ENCODE results near the gene SDR39U1. TPM values are rescaled to one million over a fixed set of nuclear protein-coding genes. Genes with fewer than 3 reads are reported as not detected.
A peak's percentile ranks its signal among the peaks of the same experiment; 100 is the strongest.

Gene SDR39U1
- total and polyA plus RNA-seq, 10 of the 15 experiments (the other 5 are each of a cell fraction or from before 2014, with no cell fraction given) = 14.0 to 89.3 (median 42.2) TPM

- TF ChIP-seq EZH2 (IDR thresholded peaks at IDR 0.05; ENCODE audit: borderline replicate concordance, control insufficient read depth, low read depth, low read length) = no peak
- TF ChIP-seq CTCF (IDR thresholded peaks at IDR 0.05 in 2 of 3, conservative IDR thresholded peaks at IDR 0.05 in 1 of 3; ENCODE audit: control insufficient read depth in 2 of 3, extremely low read depth in 1 of 3, insufficient read depth in 1 of 3, low read depth in 3 of 3, low read length in 3 of 3) = no peak
- no peak for TF ChIP-seq IRF3 (IDR thresholded peaks at IDR 0.05)
- peak; percentile 71; the same call in 1 of the 2 replicates for TF ChIP-seq PAX8 (IDR thresholded peaks at IDR 0.05)
- TF ChIP-seq SIN3A (IDR thresholded peaks at IDR 0.05; ENCODE audit: low read depth, low read length) = no peak
- TF ChIP-seq BRCA1 (IDR thresholded peaks at IDR 0.05; ENCODE audit: low read depth, low read length) = no peak
- TF ChIP-seq TCF7 (IDR thresholded peaks at IDR 0.05; ENCODE audit: borderline replicate concordance) = 0 out of 2 replicates have a peak, but pooled peaks have one; percentile 36
- no peak for TF ChIP-seq JUNB (IDR thresholded peaks at IDR 0.05)
- TF ChIP-seq TARDBP (IDR thresholded peaks at IDR 0.05; ENCODE audit: borderline replicate concordance) = no peak
- no peak for TF ChIP-seq NR2F1 (conservative IDR thresholded peaks at IDR 0.05)
- TF ChIP-seq EGR1 (IDR thresholded peaks at IDR 0.05; ENCODE audit: borderline replicate concordance in 1 of 2, low read depth in 2 of 2, low read length in 2 of 2) = no peak
- TF ChIP-seq SMAD1 (IDR thresholded peaks at IDR 0.05; ENCODE audit: low read depth, partially characterized antibody) = peak; percentile 61
- TF ChIP-seq CHD1 (IDR thresholded peaks at IDR 0.05; ENCODE audit: low read depth, low read length) = no peak
- TF ChIP-seq MTA3 (IDR thresholded peaks at IDR 0.05; ENCODE audit: borderline replicate concordance, low read length) = no peak
Observed at GRCh38 chr14:24443053-24443665, 583 bp upstream of the SDR39U1 start (continued).
